Mesenchymal stem cell (in vitro differentiated cells and primary cell): ENCODE measurements around the gene CLDN15.

Experiments
- DNase-seq: peaks from one replicate; pipeline ENCODE4 v3.0.0-alpha.2; 2013
- H2AFZ ChIP-seq: one replicate; pipeline ENCODE4 v1.6.1; 2013; ENCODE audit warnings: low read depth, mild to moderate bottlenecking, control low read depth, inconsistent platforms, low read length, moderate library complexity
- H2AK5ac ChIP-seq: 2 replicates; pipeline ENCODE4 v1.6.1; 2013; ENCODE audit warnings: low read length, moderate library complexity, mild to moderate bottlenecking, inconsistent platforms; ENCODE audit not compliant: severe bottlenecking
- H2BK120ac ChIP-seq: one replicate; pipeline ENCODE4 v1.6.1; 2013; ENCODE audit warnings: low read depth, mild to moderate bottlenecking, inconsistent platforms, low read length, moderate library complexity
- H2BK12ac ChIP-seq, 2 experiments: one replicate each; pipeline ENCODE4 v1.6.1; 2013; ENCODE audit warnings: inconsistent platforms in 2 of 2, low read length in 2 of 2, mild to moderate bottlenecking in 2 of 2, moderate library complexity in 2 of 2, control low read depth in 1 of 2
- H2BK15ac ChIP-seq: one replicate; pipeline ENCODE4 v1.6.1; 2013; ENCODE audit warnings: mild to moderate bottlenecking, low read depth, inconsistent platforms; ENCODE audit not compliant: poor library complexity, severe bottlenecking
- H2BK5ac ChIP-seq: 2 replicates; pipeline ENCODE4 v1.6.1; 2013; ENCODE audit warnings: low read depth, mild to moderate bottlenecking, low read length, control low read depth, inconsistent platforms; ENCODE audit not compliant: poor library complexity, severe bottlenecking
- H3K14ac ChIP-seq, 2 experiments: one replicate each; pipeline ENCODE4 v1.6.1; 2013; ENCODE audit warnings: inconsistent platforms in 2 of 2, low read length in 2 of 2, control low read depth in 1 of 2, mild to moderate bottlenecking in 1 of 2, moderate library complexity in 1 of 2
- H3K18ac ChIP-seq, 2 experiments: one replicate each; pipeline ENCODE4 v1.6.1; 2013; ENCODE audit warnings: inconsistent platforms in 2 of 2, low read length in 2 of 2, control low read depth in 1 of 2, low read depth in 1 of 2, mild to moderate bottlenecking in 1 of 2
- H3K23ac ChIP-seq, 2 experiments: one replicate each; pipeline ENCODE4 v1.6.1; 2013; ENCODE audit warnings: inconsistent platforms in 2 of 2, low read length in 2 of 2, mild to moderate bottlenecking in 2 of 2, moderate library complexity in 2 of 2, control low read depth in 1 of 2
- H3K27ac ChIP-seq: 2 replicates; pipeline ENCODE4 v1.5.1; 2013; ENCODE audit warnings: mild to moderate bottlenecking, moderate library complexity, low read length, control low read depth, inconsistent platforms; ENCODE audit not compliant: poor library complexity, severe bottlenecking
- H3K27me3 ChIP-seq, 2 experiments: 2 replicates each; pipeline versions ENCODE4 v1.6.1 to v1.7.0; 2013; ENCODE audit warnings: low read length in 2 of 2, mild to moderate bottlenecking in 2 of 2, moderate library complexity in 2 of 2, control low read depth in 1 of 2, inconsistent platforms in 1 of 2; ENCODE audit not compliant: control insufficient read depth in 1 of 2, insufficient read depth in 1 of 2
- H3K36me3 ChIP-seq, 2 experiments: 2 replicates each; pipeline versions ENCODE4 v1.6.1 to v1.7.0; 2013; ENCODE audit warnings: low read length in 2 of 2, control low read depth in 1 of 2, inconsistent platforms in 1 of 2, low read depth in 1 of 2, mild to moderate bottlenecking in 1 of 2; ENCODE audit not compliant: insufficient read depth in 2 of 2, control insufficient read depth in 1 of 2
- H3K4ac ChIP-seq, 2 experiments: one replicate each; pipeline ENCODE4 v1.6.1; 2013; ENCODE audit warnings: inconsistent platforms in 2 of 2, low read length in 2 of 2, mild to moderate bottlenecking in 2 of 2, moderate library complexity in 2 of 2, control low read depth in 1 of 2, low read depth in 1 of 2
- H3K4me1 ChIP-seq: 2 replicates; pipeline ENCODE4 v1.6.1; 2013; ENCODE audit warnings: low read depth, low read length, control low read depth; ENCODE audit not compliant: control insufficient read depth, insufficient read depth
- H3K4me2 ChIP-seq: 2 replicates; pipeline ENCODE4 v1.6.1; 2013; ENCODE audit warnings: low read length, mild to moderate bottlenecking, inconsistent platforms; ENCODE audit not compliant: poor library complexity, severe bottlenecking
- H3K4me3 ChIP-seq, 2 experiments: 2 replicates each; pipeline versions ENCODE4 v1.5.1 to v1.7.0; 2013; ENCODE audit warnings: low read length in 2 of 2, mild to moderate bottlenecking in 2 of 2, control low read depth in 1 of 2, low read depth in 1 of 2; ENCODE audit not compliant: insufficient read depth in 1 of 2
- H3K79me1 ChIP-seq: replicated peaks from 2 replicates; pipeline ENCODE4 v1.6.1; 2013; ENCODE audit warnings: mild to moderate bottlenecking, control low read depth, low read length, inconsistent platforms; ENCODE audit not compliant: poor library complexity, severe bottlenecking
- H3K9ac ChIP-seq: 2 replicates; pipeline ENCODE4 v1.7.0; 2013; ENCODE audit warnings: mild to moderate bottlenecking, low read length, moderate library complexity
- H3K9me3 ChIP-seq: 2 replicates; pipeline ENCODE4 v1.7.0; 2013; ENCODE audit warnings: mild to moderate bottlenecking, low read length; ENCODE audit not compliant: control insufficient read depth
- H4K8ac ChIP-seq: one replicate; pipeline ENCODE4 v1.6.1; 2013; ENCODE audit warnings: inconsistent platforms, mild to moderate bottlenecking, low read length, moderate library complexity
- H4K91ac ChIP-seq: one replicate; pipeline ENCODE4 v1.6.1; 2013; ENCODE audit warnings: mild to moderate bottlenecking, low read length, inconsistent platforms
- WGBS: methylation state at CpG from one replicate; pipeline ENCODE4 v1.1.7; 2013; ENCODE audit warnings: mixed read lengths; 5-methylcytosine and 5-hydroxymethylcytosine counted together

Gene CLDN15

GRCh38 chr7:101198476-101198875 lies 39.1 kb downstream of the CLDN15 start:
- H3K4me2 ChIP-seq, result no peak overlapping the region
- no peak overlapping the region for H3K4me3 ChIP-seq
- WGBS, result 89% methylated on average over 14 of the region's 14 CpGs
- H3K4ac ChIP-seq, result no peak overlapping the region
- no peak overlapping the region for H2BK15ac ChIP-seq
- no peaks in the 10 kb centered on the region for H3K79me1 ChIP-seq
- H3K27ac ChIP-seq, result no peak overlapping the region
- no peak for DNase-seq
- no peak overlapping the region for H4K91ac ChIP-seq
- H2BK5ac ChIP-seq, result no peak overlapping the region
- H3K27me3 ChIP-seq, result peaks cover 37 to 54% of the 10 kb centered on the region in 2 experiments
- H3K18ac ChIP-seq, result no peak overlapping the region
- no peak overlapping the region for H2BK12ac ChIP-seq
- no peaks in the 10 kb centered on the region for H3K36me3 ChIP-seq
- no peak overlapping the region for H2AK5ac ChIP-seq
- H3K23ac ChIP-seq, result no peak overlapping the region
- no peak overlapping the region for H2AFZ ChIP-seq
- H3K14ac ChIP-seq, result no peak overlapping the region
- H2BK120ac ChIP-seq, result no peak overlapping the region
- no peak overlapping the region for H3K9ac ChIP-seq
- peaks cover 15% of the 10 kb centered on the region for H3K4me1 ChIP-seq
- no peak overlapping the region for H4K8ac ChIP-seq
- no peaks in the 10 kb centered on the region for H3K9me3 ChIP-seq

- Histone ChIP-seq H3K14ac (no peak overlapping the region), H2AFZ (no peak overlapping the region), H3K23ac (no peak overlapping the region), H2AK5ac (no peak overlapping the region), H3K27me3 (peaks cover 32 to 49% of the 10 kb centered on the region in 2 experiments), H3K4me2 (no peak overlapping the region), H2BK12ac (no peak overlapping the region), H4K91ac (no peak overlapping the region), H3K9me3 (no peaks in the 10 kb centered on the region), H3K4ac (no peak overlapping the region), H3K36me3 (no peaks in the 10 kb centered on the region), H2BK15ac (no peak overlapping the region), H3K9ac (no peak overlapping the region), H3K4me3 (no peak overlapping the region), H3K27ac (no peak overlapping the region), H4K8ac (no peak overlapping the region), H2BK5ac (no peak overlapping the region), H3K79me1 (no peaks in the 10 kb centered on the region), H3K18ac (no peak overlapping the region), H3K4me1 (peaks cover 15% of the 10 kb centered on the region), H2BK120ac (no peak overlapping the region)
- DNase-seq, result no peak
- 87% methylated on average over 15 of the region's 21 CpGs for WGBS
Measured at GRCh38 chr7:101197991-101198390, 39.6 kb downstream of the CLDN15 start.

- no peak overlapping the region for H2BK5ac ChIP-seq
- H3K14ac ChIP-seq, result no peak overlapping the region
- H3K4ac ChIP-seq, result no peak overlapping the region
- H3K4me3 ChIP-seq, result no peak overlapping the region
- no peak overlapping the region for H4K8ac ChIP-seq
- H3K9ac ChIP-seq, result no peak overlapping the region
- no peak overlapping the region for H3K27ac ChIP-seq
- no peaks in the 10 kb centered on the region for H3K79me1 ChIP-seq
- no peak overlapping the region for H2AFZ ChIP-seq
- H3K36me3 ChIP-seq, result no peaks in the 10 kb centered on the region
- no peak overlapping the region for H3K23ac ChIP-seq
- no peak overlapping the region for H2BK15ac ChIP-seq
- DNase-seq, result no peak
- H4K91ac ChIP-seq, result no peak overlapping the region
- no peak overlapping the region for H3K18ac ChIP-seq
- H2AK5ac ChIP-seq, result no peak overlapping the region
- 92% methylated on average over 17 of the region's 17 CpGs for WGBS
- H2BK120ac ChIP-seq, result no peak overlapping the region
- H3K4me2 ChIP-seq, result no peak overlapping the region
- H3K9me3 ChIP-seq, result no peaks in the 10 kb centered on the region
- no peak overlapping the region for H2BK12ac ChIP-seq
- H3K27me3 ChIP-seq, result peaks cover 11 to 28% of the 10 kb centered on the region in 2 experiments
- H3K4me1 ChIP-seq, result peaks cover 4% of the 10 kb centered on the region
Measured at GRCh38 chr7:101195884-101196283, 41.7 kb downstream of the CLDN15 start.

GRCh38 chr7:101189109-101189508 lies 48.5 kb downstream of the CLDN15 start:
- no peak for DNase-seq
- 89% methylated on average over 8 of the region's 8 CpGs for WGBS
- Histone ChIP-seq H3K4ac (no peak overlapping the region), H3K9me3 (no peaks in the 10 kb centered on the region), H3K9ac (no peak overlapping the region), H3K27me3 (no peaks in the 10 kb centered on the region), H3K23ac (no peak overlapping the region), H3K4me2 (no peak overlapping the region), H2AFZ (no peak overlapping the region), H3K14ac (no peak overlapping the region), H4K8ac (no peak overlapping the region), H2AK5ac (no peak overlapping the region), H3K4me3 (no peak overlapping the region), H3K36me3 (no peaks in the 10 kb centered on the region), H3K79me1 (no peaks in the 10 kb centered on the region), H3K18ac (no peak overlapping the region), H3K27ac (no peak overlapping the region), H2BK5ac (no peak overlapping the region), H3K4me1 (peaks cover 1% of the 10 kb centered on the region), H4K91ac (no peak overlapping the region), H2BK12ac (no peak overlapping the region), H2BK15ac (no peak overlapping the region), H2BK120ac (no peak overlapping the region)
